HG03175 (cell line): ENCODE measurements around the gene ISYNA1.

Source experiments
- ATAC-seq: cut with Tn5 transposase; IDR thresholded peaks from one replicate; pipeline ENCODE4 v1.9.1; 2021; ENCODE audit warnings: mild to moderate bottlenecking, moderate library complexity; ENCODE audit not compliant: unreplicated experiment

The ISYNA1 gene

GRCh38 chr19:18397242-18398202, 40.4 kb downstream of the ISYNA1 start, which contains the start of gene LRRC25:
Gene LRRC25, minus strand, starts transcription at chr19:18397622. Its CDS starts 659 bp downstream, at chr19:18396963.
- peak; percentile 60 for ATAC-seq

DNA sequence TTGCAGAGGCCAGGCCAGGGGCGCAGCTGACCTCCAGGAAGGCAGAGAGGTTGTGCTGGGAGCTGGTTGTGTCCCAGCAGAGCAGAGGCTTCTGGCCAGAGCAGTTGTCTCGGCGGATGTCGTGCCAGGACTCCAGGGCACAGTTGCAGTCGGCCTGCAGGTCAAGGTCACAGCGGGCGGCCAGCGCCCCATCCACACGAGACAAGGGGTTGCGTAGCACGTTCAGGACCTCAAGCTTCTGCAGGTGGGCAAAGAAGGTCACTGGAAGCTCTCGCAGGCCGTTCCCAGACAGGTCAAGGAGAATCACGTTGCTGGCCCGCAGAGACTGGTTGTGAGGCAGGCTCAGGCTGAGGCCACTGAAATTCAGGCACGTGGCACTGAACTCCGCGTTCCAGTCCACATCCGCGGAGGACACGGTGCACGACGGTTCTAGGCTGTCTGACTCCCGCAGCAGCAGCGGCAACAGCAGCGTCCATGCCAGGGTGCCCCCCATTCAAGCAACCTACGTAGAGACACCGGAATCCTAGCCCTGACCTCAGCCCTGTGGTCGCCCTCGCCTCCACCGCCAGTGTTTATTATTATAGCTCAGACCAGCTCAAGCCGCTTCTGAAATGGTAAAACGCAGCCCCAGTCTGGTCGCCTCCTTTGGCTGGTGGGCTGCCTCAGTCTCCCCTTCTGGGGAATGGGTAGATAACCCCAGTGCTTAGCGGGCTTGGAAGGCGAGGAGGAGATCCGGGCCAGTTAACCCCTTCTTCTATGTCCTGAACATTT, 41.3 kb downstream of the ISYNA1 start:
- ATAC-seq = peak; percentile 28

- ATAC-seq = no peak
Observed at GRCh38 chr19:18393836-18394235, 44.1 kb downstream of the ISYNA1 start.

- no peak for ATAC-seq
Observed at GRCh38 chr19:18392926-18393325, 45.0 kb downstream of the ISYNA1 start.

DNA sequence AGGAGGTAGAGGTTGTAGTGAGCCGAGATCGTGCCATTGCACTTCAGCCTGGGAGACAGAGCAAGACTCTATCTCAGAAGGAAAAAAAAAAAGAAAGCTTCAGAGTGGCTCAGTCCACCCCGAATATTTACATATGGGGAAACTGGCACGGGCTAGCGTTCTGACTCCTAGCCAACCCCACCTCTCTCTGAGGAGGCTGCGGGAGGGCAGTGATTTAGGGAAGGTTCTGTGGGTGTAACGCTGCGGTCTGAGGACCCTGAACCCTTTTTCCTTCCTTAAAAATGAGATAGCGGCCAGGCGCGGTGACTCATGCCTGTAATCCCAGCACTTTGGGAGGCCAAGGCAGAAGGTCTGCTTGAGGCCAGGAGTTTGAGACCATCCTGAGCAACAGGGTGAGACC, 45.5 kb downstream of the ISYNA1 start:
- no peak for ATAC-seq

GRCh38 chr19:18391509-18392075, 46.3 kb downstream of the ISYNA1 start:
- no peak for ATAC-seq

DNA sequence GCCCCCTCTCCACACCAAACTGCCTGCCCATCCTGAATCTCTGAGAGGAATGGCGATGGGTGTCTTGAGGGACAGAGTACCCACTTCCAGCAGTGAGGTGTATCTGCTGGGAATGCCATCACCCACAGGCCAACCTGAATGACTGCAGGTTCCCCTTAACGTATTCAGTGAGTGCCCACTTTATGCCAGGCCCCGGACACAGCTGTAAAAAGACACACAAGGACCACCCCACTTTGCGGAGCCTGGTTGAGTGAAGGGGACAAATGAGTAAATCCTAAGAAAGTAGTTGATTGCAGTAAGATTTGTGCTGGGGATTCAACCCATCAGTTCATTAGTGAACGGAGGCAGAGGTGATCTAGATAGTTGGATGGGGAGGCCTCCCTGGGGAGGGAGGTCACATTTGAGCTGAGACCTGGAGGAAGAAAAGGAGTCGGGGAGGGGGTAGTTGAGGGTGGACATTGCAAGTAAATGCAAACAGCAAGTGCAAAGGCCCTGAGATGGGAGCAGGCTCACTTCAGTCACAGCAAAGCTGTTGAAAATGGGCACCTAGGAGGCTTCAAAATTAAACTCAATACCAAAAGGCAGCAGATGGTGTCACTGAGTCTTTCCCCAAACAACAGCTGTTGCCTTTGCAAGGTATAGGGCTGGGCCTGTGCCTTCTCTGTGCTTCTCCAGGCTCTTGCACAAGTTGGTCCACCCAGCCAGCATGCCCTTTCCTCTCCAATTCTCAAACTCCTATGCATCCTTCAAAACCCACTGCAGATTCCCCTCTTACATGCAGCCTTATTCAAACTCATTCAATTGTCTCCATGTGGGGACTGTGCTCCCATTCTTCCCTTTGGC, 47.6 kb downstream of the ISYNA1 start:
- no peak for ATAC-seq

DNA sequence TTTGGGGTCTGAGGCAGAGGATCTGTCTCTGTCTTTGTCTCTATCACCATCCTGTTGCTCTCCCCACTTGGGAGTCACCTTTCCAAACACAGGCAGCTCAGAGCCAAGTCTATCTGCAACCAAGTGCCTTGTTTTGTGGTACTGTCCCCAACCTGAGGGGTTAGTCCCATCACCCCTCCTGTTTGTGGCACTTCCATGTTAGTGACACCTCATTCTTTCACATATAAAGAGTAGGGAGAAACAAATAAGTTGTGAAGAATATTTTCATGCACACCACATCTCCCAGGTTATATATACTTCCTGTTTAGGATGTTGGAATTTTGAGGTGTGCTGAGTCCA, 48.2 kb downstream of the ISYNA1 start:
- ATAC-seq = no peak

DNA sequence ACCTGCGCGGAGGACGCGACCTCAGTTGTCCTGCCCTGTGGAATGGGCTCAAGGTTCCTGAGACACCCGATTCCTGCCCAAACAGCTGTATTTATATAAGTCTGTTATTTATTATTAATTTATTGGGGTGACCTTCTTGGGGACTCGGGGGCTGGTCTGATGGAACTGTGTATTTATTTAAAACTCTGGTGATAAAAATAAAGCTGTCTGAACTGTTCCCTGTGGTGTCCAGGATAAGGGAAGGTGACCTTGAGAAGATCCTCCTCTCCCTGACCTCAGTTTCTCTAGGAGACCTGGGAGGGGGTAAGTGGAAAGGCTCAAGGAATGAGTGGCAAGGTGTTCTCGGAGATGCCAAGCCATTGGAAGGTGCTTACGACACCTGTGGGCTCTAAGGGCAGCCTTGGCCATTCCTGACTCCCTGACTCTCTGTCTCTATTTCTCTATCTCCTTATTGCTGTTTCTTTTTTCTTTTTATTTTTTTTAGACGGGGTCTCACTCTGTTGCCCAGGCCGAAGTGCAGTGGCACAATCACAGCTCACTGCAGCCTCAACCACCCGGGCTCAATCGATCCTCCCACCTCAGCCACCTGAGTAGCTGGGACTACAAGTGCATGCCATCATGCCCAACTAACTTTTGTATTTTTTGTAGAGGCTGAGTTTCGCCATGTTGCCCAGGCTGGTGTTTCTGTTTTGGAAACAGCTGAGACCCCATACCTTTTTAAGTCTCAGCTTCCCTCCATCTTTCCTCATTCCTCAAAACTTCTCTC, 48.8 kb downstream of the ISYNA1 start:
- ATAC-seq = no peak

GRCh38 chr19:18388100-18388959, 49.6 kb downstream of the ISYNA1 start:
- ATAC-seq = peak; percentile 83

GRCh38 chr19:18386543-18387271, 51.2 kb downstream of the ISYNA1 start:
- no peak for ATAC-seq

DNA sequence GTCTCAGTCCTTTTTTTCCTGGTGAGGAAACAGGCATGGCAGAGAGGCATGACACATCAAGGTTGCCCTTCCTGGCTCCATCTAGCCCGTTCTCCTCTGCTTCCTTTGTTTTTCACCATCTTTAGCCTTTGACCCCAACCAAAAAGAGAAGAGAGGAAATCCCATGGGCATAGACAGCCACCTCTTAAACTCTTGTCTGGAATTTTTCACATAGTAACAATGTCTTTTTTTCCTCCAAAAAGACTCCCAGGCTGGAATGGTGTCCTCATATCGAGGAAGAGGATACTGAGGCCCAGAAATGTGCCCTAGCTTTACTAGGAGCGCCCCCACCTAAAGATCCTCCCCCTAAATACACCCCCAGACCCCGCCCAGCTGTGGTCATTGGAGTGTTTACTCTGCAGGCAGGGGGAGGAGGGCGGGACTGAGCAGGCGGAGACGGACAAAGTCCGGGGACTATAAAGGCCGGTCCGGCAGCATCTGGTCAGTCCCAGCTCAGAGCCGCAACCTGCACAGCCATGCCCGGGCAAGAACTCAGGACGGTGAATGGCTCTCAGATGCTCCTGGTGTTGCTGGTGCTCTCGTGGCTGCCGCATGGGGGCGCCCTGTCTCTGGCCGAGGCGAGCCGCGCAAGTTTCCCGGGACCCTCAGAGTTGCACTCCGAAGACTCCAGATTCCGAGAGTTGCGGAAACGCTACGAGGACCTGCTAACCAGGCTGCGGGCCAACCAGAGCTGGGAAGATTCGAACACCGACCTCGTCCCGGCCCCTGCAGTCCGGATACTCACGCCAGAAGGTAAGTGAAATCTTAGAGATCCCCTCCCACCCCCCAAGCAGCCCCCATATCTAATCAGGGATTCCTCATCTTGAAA, 52.0 kb downstream of the ISYNA1 start, which contains the start of gene GDF15:
TSS of gene GDF15 (plus strand) at position 484 of the 868 bp plus-strand sequence. CDS start at position 516, 32 bp downstream.
- no peak for ATAC-seq

GRCh38 chr19:18385359-18385674, 52.6 kb downstream of the ISYNA1 start:
- no peak for ATAC-seq

DNA sequence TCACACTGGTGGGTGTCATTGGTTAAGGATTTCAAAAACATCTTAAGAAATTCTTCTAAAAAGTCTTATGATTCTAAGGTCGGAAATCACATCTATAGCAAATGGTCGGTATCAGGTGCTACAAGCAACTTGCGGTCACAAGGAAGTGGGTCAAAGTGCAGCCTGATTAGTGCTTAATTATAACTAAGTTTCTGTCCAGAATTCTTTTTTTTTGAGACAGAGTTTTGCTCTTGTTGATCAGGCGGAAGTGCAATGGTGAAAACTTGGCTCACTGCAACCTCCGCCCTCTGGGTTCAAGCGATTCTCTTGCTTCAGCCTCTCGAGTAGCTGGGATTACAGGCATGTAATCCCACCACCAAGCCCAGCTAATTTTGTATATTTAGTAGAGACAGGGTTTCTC, 53.2 kb downstream of the ISYNA1 start:
- ATAC-seq = no peak
